ENCODE results near the gene CCNJL.
"Not testable (repeated sequence)": the region's sequence is repeated elsewhere in the genome, so short reads cannot be mapped to it uniquely, and the experiment has no call there.

Gene CCNJL, protein sequence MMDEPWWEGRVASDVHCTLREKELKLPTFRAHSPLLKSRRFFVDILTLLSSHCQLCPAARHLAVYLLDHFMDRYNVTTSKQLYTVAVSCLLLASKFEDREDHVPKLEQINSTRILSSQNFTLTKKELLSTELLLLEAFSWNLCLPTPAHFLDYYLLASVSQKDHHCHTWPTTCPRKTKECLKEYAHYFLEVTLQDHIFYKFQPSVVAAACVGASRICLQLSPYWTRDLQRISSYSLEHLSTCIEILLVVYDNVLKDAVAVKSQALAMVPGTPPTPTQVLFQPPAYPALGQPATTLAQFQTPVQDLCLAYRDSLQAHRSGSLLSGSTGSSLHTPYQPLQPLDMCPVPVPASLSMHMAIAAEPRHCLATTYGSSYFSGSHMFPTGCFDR

GRCh38 chr5:160312134-160312959, at the start of gene CCNJL:
Gene CCNJL, minus strand, starts transcription at chr5:160312564. Its CDS starts 641 bp downstream, at chr5:160311923.
- DNase-seq, result no peak

GRCh38 chr5:160361624-160362228, 49.4 kb upstream of the CCNJL start:
- DNase-seq, result no peak

DNA sequence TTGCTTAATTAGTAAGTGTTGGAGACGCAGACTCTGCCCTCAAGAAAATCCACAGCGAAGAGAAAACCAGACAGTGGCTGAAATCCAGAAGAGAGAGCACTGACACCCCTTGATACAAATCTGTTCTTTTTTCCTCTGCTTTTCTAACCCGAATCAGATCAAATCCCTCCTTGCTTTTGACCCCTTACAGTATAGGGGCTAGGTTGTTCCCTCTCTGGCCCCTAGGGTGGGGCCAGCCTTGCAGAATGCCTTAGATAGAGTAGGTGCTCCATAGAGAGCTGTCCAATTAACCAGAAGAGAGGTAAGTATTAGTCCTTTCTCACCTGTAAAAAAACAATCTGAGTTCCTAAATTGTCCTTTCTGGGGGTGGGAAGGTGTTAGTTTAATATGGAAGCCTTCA, 47.9 kb upstream of the CCNJL start:
- no peak for DNase-seq

GRCh38 chr5:160359816-160360215, 47.5 kb upstream of the CCNJL start:
- no peak for DNase-seq

DNA sequence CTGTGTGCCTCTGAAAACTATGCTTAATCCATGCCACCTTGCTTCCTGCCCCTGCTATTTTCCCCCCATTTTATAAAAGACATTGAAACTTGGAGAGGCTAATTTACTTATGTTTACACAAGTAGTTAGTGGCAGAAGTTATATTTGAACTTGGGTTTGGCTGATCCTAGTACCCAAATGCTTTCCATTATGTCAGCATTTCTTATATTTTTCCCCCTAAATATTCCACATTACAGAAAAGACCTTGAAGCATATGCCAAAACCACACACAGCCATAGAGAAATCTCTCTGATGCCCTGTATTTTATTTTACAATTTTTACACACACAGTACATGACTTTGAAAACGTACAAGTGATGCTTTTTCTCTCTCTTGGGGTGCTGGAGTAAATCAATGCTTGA, 46.9 kb upstream of the CCNJL start:
- DNase-seq, result no peak

GRCh38 chr5:160357861-160358411, 45.6 kb upstream of the CCNJL start:
- no peak for DNase-seq

GRCh38 chr5:160357394-160357793, 45.0 kb upstream of the CCNJL start:
- DNase-seq, result no peak

- DNase-seq, result no peak
Measured at GRCh38 chr5:160356550-160357347, 44.4 kb upstream of the CCNJL start.

- DNase-seq, result no peak
Measured at GRCh38 chr5:160354666-160355065, 42.3 kb upstream of the CCNJL start.

- DNase-seq, result no peak
Measured at GRCh38 chr5:160353379-160353778, 41.0 kb upstream of the CCNJL start.

GRCh38 chr5:160352308-160352707, 39.9 kb upstream of the CCNJL start:
- DNase-seq, result no peak

DNA sequence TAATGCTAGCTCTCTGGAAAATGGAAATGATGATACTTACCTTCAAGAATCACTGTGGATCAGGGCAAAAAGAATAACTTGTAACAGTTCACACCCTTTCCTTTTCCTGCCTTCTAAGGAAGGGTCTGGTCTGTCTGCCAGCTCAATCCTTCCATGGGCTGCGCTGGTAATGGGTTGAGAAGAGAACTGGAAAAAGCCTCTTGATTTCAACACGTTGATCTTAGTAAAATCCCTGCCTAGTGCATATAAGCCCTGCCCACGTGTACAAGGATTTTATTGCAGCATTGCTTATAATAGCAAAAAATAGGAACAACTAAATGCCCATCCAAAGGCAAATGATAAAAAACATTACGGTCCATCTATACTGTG, 37.6 kb upstream of the CCNJL start:
- no peak for DNase-seq

DNA sequence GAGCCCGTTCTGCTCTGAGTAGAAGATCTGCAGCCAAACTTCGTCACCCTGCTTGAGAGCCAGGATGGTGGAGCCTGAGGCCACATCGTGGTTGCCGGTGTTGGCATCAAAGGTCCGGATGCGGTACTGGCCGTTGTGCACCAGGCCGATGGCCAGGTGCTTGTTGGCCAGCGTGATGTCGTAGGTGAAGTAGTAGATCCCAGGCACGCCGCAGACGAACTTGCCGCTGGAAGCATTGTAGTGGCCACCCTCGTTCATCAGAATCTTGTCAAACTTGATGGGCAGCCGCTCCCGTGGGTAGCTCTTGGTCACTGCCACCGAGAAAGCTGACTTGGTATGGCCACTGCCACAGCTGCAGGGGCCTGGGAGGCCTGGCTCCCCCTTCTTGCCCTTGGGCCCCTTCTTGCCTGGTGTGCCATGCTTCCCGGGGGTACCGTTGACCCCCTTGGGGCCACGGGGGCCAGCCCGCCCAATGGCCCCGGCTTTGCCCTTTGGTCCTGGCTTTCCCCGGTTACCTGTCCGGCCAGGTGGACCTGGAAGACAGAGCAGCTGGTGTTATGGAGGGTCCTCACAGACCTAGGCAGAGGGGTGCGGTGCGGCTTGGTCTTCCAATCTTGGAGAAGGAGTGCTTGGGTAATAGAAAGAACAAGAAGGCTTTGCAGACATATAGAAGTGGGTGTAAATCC, 37.0 kb upstream of the CCNJL start:
- DNase-seq, result no peak

GRCh38 chr5:160348080-160348479, 35.7 kb upstream of the CCNJL start:
- DNase-seq, result no peak

DNA sequence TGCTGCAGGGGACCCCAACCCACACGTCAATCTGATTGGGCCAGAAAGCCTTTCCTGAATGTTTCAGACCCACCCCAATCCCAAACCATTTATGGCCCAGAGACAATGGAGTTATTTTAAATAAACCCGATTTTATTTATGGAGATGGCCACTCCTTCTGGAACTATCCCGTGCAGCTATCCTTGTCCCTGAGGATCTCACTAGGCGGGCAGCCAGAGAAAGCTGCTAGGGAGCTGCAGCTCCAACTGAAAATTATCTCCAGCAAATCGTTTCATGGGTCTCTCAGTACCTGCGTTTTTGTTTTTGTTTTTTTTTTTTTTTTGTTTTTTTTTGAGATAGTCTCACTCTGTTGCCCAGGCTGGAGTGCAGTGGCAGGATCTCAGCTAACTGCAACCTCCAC, 35.1 kb upstream of the CCNJL start:
- DNase-seq, result no peak

DNA sequence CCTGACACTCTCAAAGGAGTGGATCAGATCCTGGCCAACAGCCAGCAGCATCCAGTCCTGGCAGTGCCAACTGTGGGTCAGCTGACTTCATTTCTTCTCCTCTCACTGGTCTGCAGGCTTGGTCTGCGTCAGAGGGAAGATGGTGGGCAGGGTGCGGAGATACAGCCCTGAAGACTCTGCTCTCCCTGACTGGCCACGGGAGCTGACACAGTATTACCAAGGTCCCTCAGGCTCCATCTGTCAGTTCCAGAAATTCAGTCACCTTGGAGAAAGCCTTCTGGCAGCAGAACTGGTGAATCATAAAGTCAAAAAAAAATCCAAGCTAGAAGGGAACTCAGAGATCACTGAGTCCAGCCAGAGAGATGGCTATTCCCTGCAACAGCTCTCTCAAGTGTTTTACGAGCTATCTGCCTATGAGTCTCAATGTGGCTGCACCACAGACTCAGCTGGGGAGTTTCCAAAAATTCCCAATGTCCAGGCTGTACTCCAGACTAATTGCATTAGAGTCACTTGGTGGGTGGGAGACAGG, 30.1 kb upstream of the CCNJL start:
- no peak for DNase-seq

DNA sequence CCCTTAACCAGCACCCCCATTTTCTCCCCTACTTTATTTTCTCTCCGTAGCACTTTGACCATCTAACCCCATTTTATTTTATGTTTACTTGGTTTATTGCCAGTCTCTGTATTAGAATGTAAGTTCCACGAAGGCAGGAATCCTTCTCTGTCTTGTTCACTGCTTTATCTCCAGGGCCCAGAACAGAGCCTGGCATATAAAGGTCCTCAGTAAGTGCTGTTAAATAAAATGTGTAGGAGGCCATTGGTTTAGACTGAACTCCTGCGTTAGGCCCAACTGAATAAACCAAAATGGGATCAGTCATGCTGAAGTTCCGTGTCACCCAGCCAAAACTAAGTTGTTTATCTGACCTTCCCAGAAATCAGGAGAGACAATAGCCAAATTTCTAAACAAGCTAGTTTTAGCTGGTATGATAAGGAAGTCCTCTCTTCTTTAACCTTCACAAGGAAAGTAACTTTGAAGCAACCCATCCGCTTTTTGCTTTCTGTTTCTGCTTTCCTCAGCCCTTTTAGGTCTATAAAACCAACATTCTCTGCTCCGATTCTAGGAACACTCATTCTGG, 29.0 kb upstream of the CCNJL start:
- no peak for DNase-seq

DNA sequence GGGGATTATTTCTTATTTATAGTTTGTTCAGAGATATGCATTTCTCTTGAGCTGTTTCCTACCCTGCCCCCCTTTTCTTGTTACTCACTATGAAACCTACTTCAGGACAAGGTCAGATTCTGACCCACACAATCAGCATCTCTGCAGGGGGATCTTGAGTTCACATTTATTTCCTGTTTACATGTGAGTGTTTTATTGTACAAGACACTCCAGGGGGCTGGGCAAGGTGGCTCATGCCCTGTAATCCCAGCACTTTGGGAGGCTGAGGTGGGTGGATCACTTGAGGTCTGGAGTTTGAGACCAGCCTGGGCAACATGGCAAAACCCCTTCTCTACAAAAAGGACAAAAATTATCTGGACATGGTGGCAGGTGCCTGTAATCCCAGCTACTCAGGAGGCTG, 28.1 kb upstream of the CCNJL start:
- DNase-seq, result not testable (repeated sequence)

DNA sequence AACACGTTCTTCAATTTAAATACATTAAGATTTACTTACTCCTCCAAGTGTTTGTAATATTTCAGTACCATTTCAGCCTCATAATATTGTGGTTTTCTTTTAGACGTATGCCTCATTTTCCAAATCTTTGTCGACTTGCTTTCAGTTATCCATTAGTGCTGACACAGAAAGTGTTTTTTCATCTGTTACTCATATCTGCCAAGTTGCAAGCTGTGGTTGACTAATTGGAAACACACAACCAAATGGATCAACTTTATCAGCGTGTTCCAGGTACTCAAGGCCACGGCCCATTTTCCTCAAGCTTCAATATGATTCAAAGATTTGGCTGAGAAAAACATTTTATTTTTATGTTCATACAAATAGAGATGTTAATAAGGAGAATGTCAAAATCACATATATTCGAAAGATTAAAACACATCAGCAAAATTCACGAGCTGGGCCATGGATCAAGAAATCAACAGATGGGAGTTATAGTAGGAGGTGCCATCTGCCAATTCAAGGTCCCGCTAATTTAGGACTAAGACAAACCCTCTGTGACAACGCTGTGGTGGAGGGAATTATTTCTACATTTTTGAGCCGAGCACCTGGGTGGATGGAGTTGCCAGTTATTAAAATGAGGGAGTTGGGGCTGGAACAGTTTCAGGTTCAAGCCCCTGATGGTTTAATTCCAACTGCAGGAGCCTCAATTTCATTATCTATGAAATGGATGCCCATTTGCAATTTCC, 27.2 kb upstream of the CCNJL start:
- DNase-seq, result no peak

DNA sequence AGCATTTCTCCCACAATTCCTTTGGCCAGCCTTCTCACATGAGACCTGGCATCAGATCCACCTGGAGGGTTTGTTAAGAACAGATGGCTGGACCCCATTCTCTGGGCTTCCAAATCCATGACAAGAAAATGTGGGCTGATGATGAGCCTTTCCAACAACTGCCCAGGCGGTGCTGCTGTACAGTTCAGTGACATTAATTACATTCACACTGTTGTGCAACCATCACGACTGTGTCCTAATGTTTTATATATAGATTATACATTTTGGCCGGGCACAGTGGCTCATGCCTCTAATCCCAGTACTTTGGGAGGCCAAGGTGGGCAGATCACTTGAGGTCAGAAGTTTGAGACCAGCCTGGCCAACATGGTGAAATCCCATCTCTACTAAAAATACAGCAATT, 22.4 kb upstream of the CCNJL start:
- DNase-seq, result not testable (repeated sequence)

DNA sequence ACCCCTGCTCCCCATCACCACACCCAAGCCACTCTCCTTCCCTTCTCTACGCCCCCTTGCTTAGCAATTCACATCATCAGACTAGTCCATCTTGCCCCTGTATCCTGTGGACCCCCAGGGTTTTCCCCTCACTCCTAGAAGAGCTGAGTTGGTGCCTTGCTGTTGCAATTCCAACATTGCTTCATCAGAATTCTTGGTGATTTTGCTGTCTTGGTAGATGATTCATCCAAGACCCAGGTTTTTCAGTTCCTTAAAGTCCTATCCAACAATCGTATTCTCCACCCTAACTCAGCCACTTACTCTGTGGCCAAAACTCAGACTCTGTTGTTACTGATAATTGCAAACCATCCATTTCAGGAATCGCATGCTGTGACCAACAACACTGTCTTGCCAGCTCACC, 21.4 kb upstream of the CCNJL start:
- DNase-seq, result no peak

Data from CD4-positive, alpha-beta T cell treated with Interferon gamma for 1 hour (primary cell).